Panc1 (cell line): ENCODE measurements around the gene DCTN3. TPM values are rescaled to one million over a fixed set of nuclear protein-coding genes. Genes with fewer than 3 reads are reported as not detected.

ENCODE experiments used
- ATAC-seq: fragments of 200-7000 bp; cut with Tn5 transposase; 2 replicates; pipeline ENCODE4 v1.9.1; 2020; ENCODE audit warnings: mild to moderate bottlenecking, moderate library complexity
- BruUV-seq: library from RNA; stranded (reverse); fragments of 400-500 nt; replicated peaks from 2 replicates; lab custom pipeline; 2021; lab: Mats Ljungman, UMichigan
- CTCF ChIA-PET: fragments of 300-600 bp; sonication (Branson Sonifier 250); formaldehyde crosslinking; loops from one replicate; lab custom pipeline; 2022; ENCODE audit warnings: antibody characterized with exemption; lab: Charles Lee
- POLR2A ChIA-PET: fragments of 300-600 bp; sonication (Branson Sonifier 250); formaldehyde crosslinking; loops from one replicate; lab custom pipeline; 2022; ENCODE audit warnings: antibody characterized with exemption; lab: Charles Lee
- DNase-seq: peaks from one replicate; pipeline ENCODE4 v3.0.0-alpha.2; 2010; ENCODE audit warnings: low read depth, low spot score
- H3K27ac ChIP-seq: 2 replicates; pipeline ENCODE4 v1.5.1; 2011; ENCODE audit warnings: mild to moderate bottlenecking, low read length, inconsistent platforms
- H3K27me3 ChIP-seq: fragments of 200-500 bp; sonication (Bioruptor generic); 2 replicates; pipeline ENCODE4 v1.6.0; 2014; ENCODE audit warnings: low read length, inconsistent platforms; ENCODE audit not compliant: control insufficient read depth, insufficient read depth
- H3K36me3 ChIP-seq: fragments of 200-500 bp; sonication (Bioruptor generic); 2 replicates; pipeline ENCODE4 v1.5.1; 2014; ENCODE audit warnings: inconsistent platforms, mild to moderate bottlenecking, low read length, moderate library complexity; ENCODE audit not compliant: control insufficient read depth, insufficient read depth
- H3K4me1 ChIP-seq: 2 replicates; pipeline ENCODE4 v1.5.1; 2011; ENCODE audit warnings: inconsistent platforms, mild to moderate bottlenecking, low read length, moderate library complexity; ENCODE audit not compliant: control insufficient read depth, insufficient read depth
- H3K4me3 ChIP-seq, 2 experiments: 2 replicates each; pipeline ENCODE4 v1.5.1; 2011 to 2012; ENCODE audit warnings: low read depth in 2 of 2, low read length in 2 of 2, mild to moderate bottlenecking in 2 of 2, inconsistent platforms in 1 of 2, moderate library complexity in 1 of 2
- H3K9me3 ChIP-seq: fragments of 200-500 bp; sonication (Bioruptor generic); 2 replicates; pipeline ENCODE4 v1.5.1; 2014; ENCODE audit warnings: low read depth, mild to moderate bottlenecking, inconsistent platforms, low read length, moderate library complexity; ENCODE audit not compliant: control insufficient read depth, insufficient read depth
- CTCF ChIP-seq: fragments of 450-650 bp; IDR thresholded peaks from 2 replicates; pipeline ENCODE4 v1.5.1; 2017; ENCODE audit warnings: mild to moderate bottlenecking
- POLR2AphosphoS5 ChIP-seq: IDR thresholded peaks from 2 replicates; pipeline ENCODE4 v1.6.1; 2012; ENCODE audit warnings: mild to moderate bottlenecking, low read depth, low read length, moderate library complexity
- REST ChIP-seq, 2 experiments: IDR thresholded peaks; 2 replicates each; pipeline ENCODE4 v1.6.1; 2011 to 2012; ENCODE audit warnings: low read depth in 2 of 2, control low read depth in 1 of 2, low read length in 1 of 2, mild to moderate bottlenecking in 1 of 2, moderate library complexity in 1 of 2; ENCODE audit not compliant: insufficient read depth in 1 of 2
- SIN3A ChIP-seq: IDR thresholded peaks from 2 replicates; pipeline ENCODE4 v1.6.1; 2012; ENCODE audit warnings: low read depth, mild to moderate bottlenecking, low read length, moderate library complexity, borderline replicate concordance; ENCODE audit not compliant: insufficient read depth
- TCF7L2 ChIP-seq: IDR thresholded peaks from 2 replicates; pipeline ENCODE4 v1.6.1; 2011; ENCODE audit warnings: mild to moderate bottlenecking, low read depth, low read length, inconsistent platforms
- in situ Hi-C: cut with HindIII; loops from 2 replicates; pipeline ENCODE4 v1.10.0; 2016; ENCODE audit warnings: low sequenced_read_pairs, low pct_unique_long_range_greater_than_20kb
- intact Hi-C: fragments of 100-400 bp; cut with micrococcal nuclease; formaldehyde crosslinking; loops from one replicate; pipeline ENCODE4 v1.10.0; 2022; ENCODE audit not compliant: unreplicated experiment
- total RNA-seq: library from RNA; stranded (reverse); gene quantifications from one replicate; pipeline ENCODE4 v1.2.1, GENCODE V29; 2021; ENCODE audit not compliant: unreplicated experiment

Gene DCTN3
- total RNA-seq, 1 experiment from 2014 or later, result 110 TPM

- no peaks in the 10 kb centered on the region for H3K4me1 ChIP-seq
- in situ Hi-C loops, result no loop called here
- ChIA-PET POLR2A (no interaction called here), CTCF (no interaction called here)
- H3K4me3 ChIP-seq, result no peak overlapping the region
- no peaks in the 10 kb centered on the region for H3K9me3 ChIP-seq
- BruUV-seq, result no TSS peak
- no peak for ATAC-seq
- H3K27ac ChIP-seq, result no peak overlapping the region
- H3K36me3 ChIP-seq, result no peaks in the 10 kb centered on the region
- no peak for DNase-seq
- intact Hi-C loops, result no loop called here
- H3K27me3 ChIP-seq, result no peaks in the 10 kb centered on the region
- TF ChIP-seq CTCF (no peak), REST (IDR thresholded peaks at IDR 0.05; ENCODE audit: insufficient read depth in 1 of 2, low read depth in 2 of 2, low read length in 1 of 2) (no peak), SIN3A (no peak), TCF7L2 (no peak), POLR2AphosphoS5 (no peak)
Observed at GRCh38 chr9:34568774-34569173, 51.5 kb downstream of the DCTN3 start.

- ChIA-PET POLR2A (no interaction called here), CTCF (no interaction called here)
- BruUV-seq, result no TSS peak
- no peaks in the 10 kb centered on the region for H3K4me1 ChIP-seq
- in situ Hi-C loops, result no loop called here
- no peaks in the 10 kb centered on the region for H3K27me3 ChIP-seq
- no peak overlapping the region for H3K4me3 ChIP-seq
- ATAC-seq (no peak), DNase-seq (no peak)
- H3K9me3 ChIP-seq, result no peaks in the 10 kb centered on the region
- TF ChIP-seq TCF7L2 (no peak), POLR2AphosphoS5 (no peak), SIN3A (no peak), REST (IDR thresholded peaks at IDR 0.05; ENCODE audit: insufficient read depth in 1 of 2, low read depth in 2 of 2, low read length in 1 of 2) (no peak), CTCF (no peak)
- intact Hi-C loops, result no loop called here
- no peaks in the 10 kb centered on the region for H3K36me3 ChIP-seq
- no peak overlapping the region for H3K27ac ChIP-seq
Observed at GRCh38 chr9:34568133-34568532, 52.2 kb downstream of the DCTN3 start.
